Suprapubic skin (tissue), 3 donors: ENCODE data around the gene HCN4.

Experiments used
- POLR2A ChIP-seq, 2 donors: fragments of 450-650 bp; IDR thresholded peaks; one replicate each; pipeline ENCODE4 v1.6.1; 2017; ENCODE audit warnings: antibody characterized with exemption in 2 of 2, mild to moderate bottlenecking in 2 of 2, moderate library complexity in 2 of 2
- TF ChIP-seq, protein P1 (sequence below), 2 donors: fragments of 200-600 bp in 1 of 2; fragments of 450-650 bp in 1 of 2; sonication (generic) in 1 of 2; IDR thresholded peaks; one replicate each; pipeline ENCODE4 v1.5.1; 2016 to 2019; ENCODE audit warnings: antibody characterized with exemption in 2 of 2, mild to moderate bottlenecking in 1 of 2, moderate library complexity in 1 of 2

GRCh38 chr15:73323374-73323955 lies 45.3 kb downstream of the HCN4 start:
- no peak for TF ChIP-seq POLR2A (IDR thresholded peaks at IDR 0.05)
- TF ChIP-seq, protein P1, sequence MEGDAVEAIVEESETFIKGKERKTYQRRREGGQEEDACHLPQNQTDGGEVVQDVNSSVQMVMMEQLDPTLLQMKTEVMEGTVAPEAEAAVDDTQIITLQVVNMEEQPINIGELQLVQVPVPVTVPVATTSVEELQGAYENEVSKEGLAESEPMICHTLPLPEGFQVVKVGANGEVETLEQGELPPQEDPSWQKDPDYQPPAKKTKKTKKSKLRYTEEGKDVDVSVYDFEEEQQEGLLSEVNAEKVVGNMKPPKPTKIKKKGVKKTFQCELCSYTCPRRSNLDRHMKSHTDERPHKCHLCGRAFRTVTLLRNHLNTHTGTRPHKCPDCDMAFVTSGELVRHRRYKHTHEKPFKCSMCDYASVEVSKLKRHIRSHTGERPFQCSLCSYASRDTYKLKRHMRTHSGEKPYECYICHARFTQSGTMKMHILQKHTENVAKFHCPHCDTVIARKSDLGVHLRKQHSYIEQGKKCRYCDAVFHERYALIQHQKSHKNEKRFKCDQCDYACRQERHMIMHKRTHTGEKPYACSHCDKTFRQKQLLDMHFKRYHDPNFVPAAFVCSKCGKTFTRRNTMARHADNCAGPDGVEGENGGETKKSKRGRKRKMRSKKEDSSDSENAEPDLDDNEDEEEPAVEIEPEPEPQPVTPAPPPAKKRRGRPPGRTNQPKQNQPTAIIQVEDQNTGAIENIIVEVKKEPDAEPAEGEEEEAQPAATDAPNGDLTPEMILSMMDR (IDR thresholded peaks at IDR 0.05) = no peak
